Erythroblast (primary cell): Measurements from ENCODE around the gene ESRRB.

ENCODE experiments used
- GATA1 ChIP-seq: IDR thresholded peaks from 2 replicates; pipeline ENCODE4 v1.6.1; 2011; ENCODE audit warnings: low read depth, mild to moderate bottlenecking, control low read depth, low read length, moderate library complexity
- POLR2A ChIP-seq: IDR thresholded peaks from 2 replicates; pipeline ENCODE4 v1.6.1; 2011; ENCODE audit warnings: mild to moderate bottlenecking, low read length

GRCh38 chr14:76395161-76395560 is 19.2 kb downstream of the ESRRB start:
- no peak for TF ChIP-seq POLR2A
- no peak for TF ChIP-seq GATA1
